Measurements from ENCODE around the gene TMEM30A.

The TMEM30A gene

GRCh38 chr6:75235271-75235670 is 49.3 kb downstream of the TMEM30A start:
- Histone ChIP-seq H3K4me3 (ENCODE audit: low read length in 2 of 2) (no peak overlapping the region), H3K9me3 (ENCODE audit: control insufficient read depth in 2 of 2, low read length in 2 of 2) (no peaks in the 10 kb centered on the region), H3K4me1 (ENCODE audit: control insufficient read depth, insufficient read depth, low read length) (no peaks in the 10 kb centered on the region), H3K36me3 (ENCODE audit: control insufficient read depth in 2 of 2, insufficient read depth in 2 of 2, low read length in 2 of 2) (peaks cover 12 to 19% of the 10 kb centered on the region in 2 donors), H3K27ac (ENCODE audit: low read length) (no peak overlapping the region), H3K9ac (ENCODE audit: low read length in 2 of 2) (no peak overlapping the region), H3K27me3 (ENCODE audit: control insufficient read depth in 1 of 2, insufficient read depth in 2 of 2, low read length in 2 of 2) (no peaks in the 10 kb centered on the region)

GRCh38 chr6:75234126-75234865 is 50.3 kb downstream of the TMEM30A start:
- Histone ChIP-seq H3K9ac (ENCODE audit: low read length in 2 of 2) (no peak overlapping the region), H3K27ac (ENCODE audit: low read length) (no peak overlapping the region), H3K4me1 (ENCODE audit: control insufficient read depth, insufficient read depth, low read length) (no peaks in the 10 kb centered on the region), H3K36me3 (ENCODE audit: control insufficient read depth in 2 of 2, insufficient read depth in 2 of 2, low read length in 2 of 2) (peaks cover 9 to 16% of the 10 kb centered on the region in 2 donors), H3K4me3 (ENCODE audit: low read length in 2 of 2) (no peak overlapping the region), H3K27me3 (ENCODE audit: control insufficient read depth in 1 of 2, insufficient read depth in 2 of 2, low read length in 2 of 2) (no peaks in the 10 kb centered on the region), H3K9me3 (ENCODE audit: control insufficient read depth in 2 of 2, low read length in 2 of 2) (no peaks in the 10 kb centered on the region)

GRCh38 chr6:75233092-75233615 is 51.4 kb downstream of the TMEM30A start:
- H3K36me3 ChIP-seq (ENCODE audit: control insufficient read depth in 2 of 2, insufficient read depth in 2 of 2, low read length in 2 of 2), result peaks cover 2 to 11% of the 10 kb centered on the region in 2 donors
- no peak overlapping the region for H3K9ac ChIP-seq (ENCODE audit: low read length in 2 of 2)
- H3K4me1 ChIP-seq (ENCODE audit: control insufficient read depth, insufficient read depth, low read length), result no peaks in the 10 kb centered on the region
- H3K9me3 ChIP-seq (ENCODE audit: control insufficient read depth in 2 of 2, low read length in 2 of 2), result no peaks in the 10 kb centered on the region
- no peak overlapping the region for H3K4me3 ChIP-seq (ENCODE audit: low read length in 2 of 2)
- H3K27me3 ChIP-seq (ENCODE audit: control insufficient read depth in 1 of 2, insufficient read depth in 2 of 2, low read length in 2 of 2), result no peaks in the 10 kb centered on the region
- H3K27ac ChIP-seq (ENCODE audit: low read length), result no peak overlapping the region

GRCh38 chr6:75230484-75231325 is 53.9 kb downstream of the TMEM30A start:
- peak overlapping the region in 1 of 2 donors; percentile 36 for H3K4me3 ChIP-seq (ENCODE audit: low read length in 2 of 2)
- no peaks in the 10 kb centered on the region for H3K9me3 ChIP-seq (ENCODE audit: control insufficient read depth in 2 of 2, low read length in 2 of 2)
- H3K4me1 ChIP-seq (ENCODE audit: control insufficient read depth, insufficient read depth, low read length), result no peaks in the 10 kb centered on the region
- no peak overlapping the region for H3K9ac ChIP-seq (ENCODE audit: low read length in 2 of 2)
- H3K27me3 ChIP-seq (ENCODE audit: control insufficient read depth in 1 of 2, insufficient read depth in 2 of 2, low read length in 2 of 2), result no peaks in the 10 kb centered on the region
- no peak overlapping the region for H3K27ac ChIP-seq (ENCODE audit: low read length)
- H3K36me3 ChIP-seq (ENCODE audit: control insufficient read depth in 2 of 2, insufficient read depth in 2 of 2, low read length in 2 of 2), result no peaks in the 10 kb centered on the region

GRCh38 chr6:75224303-75224926 is 60.2 kb downstream of the TMEM30A start:
- H3K27me3 ChIP-seq (ENCODE audit: control insufficient read depth in 1 of 2, insufficient read depth in 2 of 2, low read length in 2 of 2), result no peaks in the 10 kb centered on the region
- no peaks in the 10 kb centered on the region for H3K36me3 ChIP-seq (ENCODE audit: control insufficient read depth in 2 of 2, insufficient read depth in 2 of 2, low read length in 2 of 2)
- H3K4me1 ChIP-seq (ENCODE audit: control insufficient read depth, insufficient read depth, low read length), result no peaks in the 10 kb centered on the region
- no peak overlapping the region for H3K27ac ChIP-seq (ENCODE audit: low read length)
- H3K9me3 ChIP-seq (ENCODE audit: control insufficient read depth in 2 of 2, low read length in 2 of 2), result no peaks in the 10 kb centered on the region
- H3K9ac ChIP-seq (ENCODE audit: low read length in 2 of 2), result no peak overlapping the region
- H3K4me3 ChIP-seq (ENCODE audit: low read length in 2 of 2), result no peak overlapping the region

GRCh38 chr6:75223428-75223827 is 61.2 kb downstream of the TMEM30A start:
- no peak overlapping the region for H3K27ac ChIP-seq (ENCODE audit: low read length)
- H3K4me1 ChIP-seq (ENCODE audit: control insufficient read depth, insufficient read depth, low read length), result no peaks in the 10 kb centered on the region
- no peaks in the 10 kb centered on the region for H3K9me3 ChIP-seq (ENCODE audit: control insufficient read depth in 2 of 2, low read length in 2 of 2)
- H3K4me3 ChIP-seq (ENCODE audit: low read length in 2 of 2), result no peak overlapping the region
- no peak overlapping the region for H3K9ac ChIP-seq (ENCODE audit: low read length in 2 of 2)
- H3K36me3 ChIP-seq (ENCODE audit: control insufficient read depth in 2 of 2, insufficient read depth in 2 of 2, low read length in 2 of 2), result no peaks in the 10 kb centered on the region
- no peaks in the 10 kb centered on the region for H3K27me3 ChIP-seq (ENCODE audit: control insufficient read depth in 1 of 2, insufficient read depth in 2 of 2, low read length in 2 of 2)

GRCh38 chr6:75222261-75222660 is 62.3 kb downstream of the TMEM30A start:
- Histone ChIP-seq H3K27ac (ENCODE audit: low read length) (no peak overlapping the region), H3K9me3 (ENCODE audit: control insufficient read depth in 2 of 2, low read length in 2 of 2) (no peaks in the 10 kb centered on the region), H3K4me1 (ENCODE audit: control insufficient read depth, insufficient read depth, low read length) (no peaks in the 10 kb centered on the region)

GRCh38 chr6:75221116-75221515 is 63.5 kb downstream of the TMEM30A start:
- H3K9me3 ChIP-seq (ENCODE audit: control insufficient read depth in 2 of 2, low read length in 2 of 2), result no peaks in the 10 kb centered on the region
- no peak overlapping the region for H3K9ac ChIP-seq (ENCODE audit: low read length in 2 of 2)
- no peaks in the 10 kb centered on the region for H3K27me3 ChIP-seq (ENCODE audit: control insufficient read depth in 1 of 2, insufficient read depth in 2 of 2, low read length in 2 of 2)
- H3K4me3 ChIP-seq (ENCODE audit: low read length in 2 of 2), result no peak overlapping the region
- H3K4me1 ChIP-seq (ENCODE audit: control insufficient read depth, insufficient read depth, low read length), result no peaks in the 10 kb centered on the region
- no peaks in the 10 kb centered on the region for H3K36me3 ChIP-seq (ENCODE audit: control insufficient read depth in 2 of 2, insufficient read depth in 2 of 2, low read length in 2 of 2)
- no peak overlapping the region for H3K27ac ChIP-seq (ENCODE audit: low read length)

More at GRCh38 chr6:75222261-75222660, 62.3 kb downstream of the TMEM30A start:
- Histone ChIP-seq H3K4me3 (ENCODE audit: low read length in 2 of 2) (no peak overlapping the region), H3K36me3 (ENCODE audit: control insufficient read depth in 2 of 2, insufficient read depth in 2 of 2, low read length in 2 of 2) (no peaks in the 10 kb centered on the region), H3K9ac (ENCODE audit: low read length in 2 of 2) (no peak overlapping the region), H3K27me3 (ENCODE audit: control insufficient read depth in 1 of 2, insufficient read depth in 2 of 2, low read length in 2 of 2) (no peaks in the 10 kb centered on the region)

GRCh38 chr6:75220357-75220756 is 64.2 kb downstream of the TMEM30A start:
- H3K36me3 ChIP-seq (ENCODE audit: control insufficient read depth in 2 of 2, insufficient read depth in 2 of 2, low read length in 2 of 2), result no peaks in the 10 kb centered on the region
- H3K4me3 ChIP-seq (ENCODE audit: low read length in 2 of 2), result no peak overlapping the region
- no peak overlapping the region for H3K9ac ChIP-seq (ENCODE audit: low read length in 2 of 2)
- no peak overlapping the region for H3K27ac ChIP-seq (ENCODE audit: low read length)
- H3K9me3 ChIP-seq (ENCODE audit: control insufficient read depth in 2 of 2, low read length in 2 of 2), result no peaks in the 10 kb centered on the region
- no peaks in the 10 kb centered on the region for H3K27me3 ChIP-seq (ENCODE audit: control insufficient read depth in 1 of 2, insufficient read depth in 2 of 2, low read length in 2 of 2)
- H3K4me1 ChIP-seq (ENCODE audit: control insufficient read depth, insufficient read depth, low read length), result no peaks in the 10 kb centered on the region

- H3K9me3 ChIP-seq (ENCODE audit: control insufficient read depth in 2 of 2, low read length in 2 of 2), result no peaks in the 10 kb centered on the region
- no peaks in the 10 kb centered on the region for H3K4me1 ChIP-seq (ENCODE audit: control insufficient read depth, insufficient read depth, low read length)
- no peak overlapping the region for H3K4me3 ChIP-seq (ENCODE audit: low read length in 2 of 2)
- H3K36me3 ChIP-seq (ENCODE audit: control insufficient read depth in 2 of 2, insufficient read depth in 2 of 2, low read length in 2 of 2), result no peaks in the 10 kb centered on the region
- H3K27me3 ChIP-seq (ENCODE audit: control insufficient read depth in 1 of 2, insufficient read depth in 2 of 2, low read length in 2 of 2), result no peaks in the 10 kb centered on the region
- no peak overlapping the region for H3K9ac ChIP-seq (ENCODE audit: low read length in 2 of 2)
- no peak overlapping the region for H3K27ac ChIP-seq (ENCODE audit: low read length)
These were observed 65.3 kb downstream of the TMEM30A start for GRCh38 chr6:75219263-75219662.

All from stomach smooth muscle (tissue), 2 donors.